RWPE2 (cell line): Measurements from ENCODE around the gene HTR1B.

Experiments used
- ATAC-seq: fragments of 200-7000 bp; cut with Tn5 transposase; 3 replicates; pipeline ENCODE4 v1.9.1; 2021; ENCODE audit warnings: low read depth
- DNase-seq: peaks from one replicate; pipeline ENCODE4 v3.0.0-alpha.2; 2020; ENCODE audit warnings: low spot score
- H3K27ac ChIP-seq: fragments of 450-650 bp; 2 replicates; pipeline ENCODE4 v1.5.1; 2017; ENCODE audit warnings: mild to moderate bottlenecking; ENCODE audit not compliant: poor library complexity, severe bottlenecking
- H3K27me3 ChIP-seq: fragments of 250-450 bp; sonication (Bioruptor Pico); 2 replicates; pipeline ENCODE4 v1.5.1; 2021; ENCODE audit warnings: mild to moderate bottlenecking, moderate library complexity; ENCODE audit not compliant: insufficient read depth, poor library complexity, severe bottlenecking
- H3K36me3 ChIP-seq: fragments of 250-450 bp; sonication (Bioruptor Pico); 2 replicates; pipeline ENCODE4 v1.5.1; 2020; ENCODE audit warnings: low read depth, mild to moderate bottlenecking, moderate library complexity
- H3K4me1 ChIP-seq: fragments of 250-450 bp; sonication (Bioruptor Pico); 2 replicates; pipeline ENCODE4 v1.5.1; 2021; ENCODE audit warnings: mild to moderate bottlenecking, moderate library complexity; ENCODE audit not compliant: insufficient read depth, poor library complexity, severe bottlenecking
- H3K4me3 ChIP-seq: fragments of 250-450 bp; sonication (Bioruptor Pico); 2 replicates; pipeline ENCODE4 v1.5.1; 2021; ENCODE audit warnings: mild to moderate bottlenecking, moderate library complexity; ENCODE audit not compliant: severe bottlenecking
- H3K9me3 ChIP-seq: fragments of 250-450 bp; sonication (Bioruptor Pico); 2 replicates; pipeline ENCODE4 v1.5.1; 2021; ENCODE audit warnings: mild to moderate bottlenecking, moderate library complexity; ENCODE audit not compliant: severe bottlenecking
- TF ChIP-seq, protein P1 (sequence below): fragments of 450-650 bp; IDR thresholded peaks from one replicate; pipeline ENCODE4 v1.5.1; 2017; ENCODE audit warnings: mild to moderate bottlenecking, moderate library complexity; ENCODE audit not compliant: poor library complexity, severe bottlenecking

Gene HTR1B

DNA sequence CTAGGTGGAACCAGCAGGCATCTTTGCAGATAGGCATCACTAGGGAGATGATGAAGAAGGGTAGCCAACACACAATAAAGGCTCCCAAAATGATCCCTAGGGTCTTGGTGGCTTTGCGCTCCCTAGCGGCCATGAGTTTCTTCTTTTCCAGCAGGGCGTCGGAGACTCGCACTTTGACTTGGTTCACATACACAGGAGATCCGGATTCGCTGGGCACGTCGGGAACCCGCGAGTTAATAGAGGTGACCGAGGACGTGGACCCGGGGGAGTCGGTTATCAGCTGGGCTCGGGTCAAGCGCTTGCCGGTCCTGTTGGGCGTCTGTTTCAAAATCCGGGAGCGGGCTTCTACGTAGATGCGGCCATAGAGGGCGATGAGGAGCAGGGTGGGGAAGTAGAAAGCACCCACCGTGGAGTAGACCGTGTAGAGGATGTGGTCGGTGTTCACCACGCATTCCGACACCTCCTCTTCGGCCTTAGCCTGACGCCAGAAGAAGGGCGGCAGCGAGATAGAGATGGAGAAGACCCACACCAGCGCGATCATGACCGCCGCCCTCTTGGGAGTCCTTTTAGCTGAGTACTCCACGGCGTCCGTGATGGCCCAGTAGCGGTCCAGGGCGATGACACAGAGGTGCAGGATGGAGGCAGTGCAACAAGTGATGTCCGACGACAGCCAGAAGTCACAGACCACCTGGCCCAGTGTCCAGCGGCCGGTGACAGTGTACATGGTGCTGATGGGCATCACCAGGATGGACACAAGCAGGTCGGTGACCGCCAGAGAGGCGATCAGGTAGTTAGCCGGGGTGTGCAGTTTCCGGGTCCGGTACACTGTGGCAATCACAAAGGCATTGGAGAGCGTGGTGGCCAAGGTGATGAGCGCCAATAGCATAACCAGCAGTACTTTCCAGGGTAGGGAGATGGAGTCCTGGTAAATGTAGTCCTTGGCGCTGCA is 658 bp downstream of the HTR1B start:
- DNase-seq (peak; percentile 65), ATAC-seq (peak; percentile 29)
- TF ChIP-seq, protein P1, sequence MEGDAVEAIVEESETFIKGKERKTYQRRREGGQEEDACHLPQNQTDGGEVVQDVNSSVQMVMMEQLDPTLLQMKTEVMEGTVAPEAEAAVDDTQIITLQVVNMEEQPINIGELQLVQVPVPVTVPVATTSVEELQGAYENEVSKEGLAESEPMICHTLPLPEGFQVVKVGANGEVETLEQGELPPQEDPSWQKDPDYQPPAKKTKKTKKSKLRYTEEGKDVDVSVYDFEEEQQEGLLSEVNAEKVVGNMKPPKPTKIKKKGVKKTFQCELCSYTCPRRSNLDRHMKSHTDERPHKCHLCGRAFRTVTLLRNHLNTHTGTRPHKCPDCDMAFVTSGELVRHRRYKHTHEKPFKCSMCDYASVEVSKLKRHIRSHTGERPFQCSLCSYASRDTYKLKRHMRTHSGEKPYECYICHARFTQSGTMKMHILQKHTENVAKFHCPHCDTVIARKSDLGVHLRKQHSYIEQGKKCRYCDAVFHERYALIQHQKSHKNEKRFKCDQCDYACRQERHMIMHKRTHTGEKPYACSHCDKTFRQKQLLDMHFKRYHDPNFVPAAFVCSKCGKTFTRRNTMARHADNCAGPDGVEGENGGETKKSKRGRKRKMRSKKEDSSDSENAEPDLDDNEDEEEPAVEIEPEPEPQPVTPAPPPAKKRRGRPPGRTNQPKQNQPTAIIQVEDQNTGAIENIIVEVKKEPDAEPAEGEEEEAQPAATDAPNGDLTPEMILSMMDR, result peak; percentile 85
- H3K36me3 ChIP-seq, result no peaks in the 10 kb centered on the region
- no peaks in the 10 kb centered on the region for H3K27me3 ChIP-seq
- no peaks in the 10 kb centered on the region for H3K9me3 ChIP-seq
- peak overlapping the region; percentile 51 for H3K4me3 ChIP-seq
- H3K4me1 ChIP-seq, result peaks cover 15% of the 10 kb centered on the region
- H3K27ac ChIP-seq, result peak overlapping the region; percentile 58

DNA sequence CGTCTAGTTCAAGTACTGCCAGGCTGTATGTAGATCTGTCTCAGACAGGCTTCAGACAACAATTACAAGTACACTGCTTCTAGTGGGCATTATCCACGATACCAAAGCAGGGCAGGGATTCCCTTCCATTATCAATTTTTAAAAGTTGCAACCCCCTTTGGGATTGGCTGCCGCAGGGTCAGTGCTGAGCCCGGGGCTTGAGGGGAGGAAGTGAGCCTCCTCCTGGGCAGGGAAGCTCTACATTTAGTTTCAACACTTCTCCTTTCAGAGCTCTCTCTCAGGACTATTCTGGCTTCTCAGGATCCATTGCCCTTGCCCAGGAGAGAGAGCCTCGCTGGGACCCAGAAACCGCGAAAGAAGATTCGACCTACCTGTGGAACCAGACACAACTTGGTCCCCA is 1.5 kb downstream of the HTR1B start:
- H3K4me3 ChIP-seq, result peak overlapping the region; percentile 51
- ATAC-seq (no peak), DNase-seq (no peak)
- H3K4me1 ChIP-seq, result peaks cover 24% of the 10 kb centered on the region
- TF ChIP-seq, protein P1, result no peak
- no peaks in the 10 kb centered on the region for H3K9me3 ChIP-seq
- H3K27ac ChIP-seq, result peak overlapping the region; percentile 58
- H3K36me3 ChIP-seq, result no peaks in the 10 kb centered on the region
- H3K27me3 ChIP-seq, result no peaks in the 10 kb centered on the region

DNA sequence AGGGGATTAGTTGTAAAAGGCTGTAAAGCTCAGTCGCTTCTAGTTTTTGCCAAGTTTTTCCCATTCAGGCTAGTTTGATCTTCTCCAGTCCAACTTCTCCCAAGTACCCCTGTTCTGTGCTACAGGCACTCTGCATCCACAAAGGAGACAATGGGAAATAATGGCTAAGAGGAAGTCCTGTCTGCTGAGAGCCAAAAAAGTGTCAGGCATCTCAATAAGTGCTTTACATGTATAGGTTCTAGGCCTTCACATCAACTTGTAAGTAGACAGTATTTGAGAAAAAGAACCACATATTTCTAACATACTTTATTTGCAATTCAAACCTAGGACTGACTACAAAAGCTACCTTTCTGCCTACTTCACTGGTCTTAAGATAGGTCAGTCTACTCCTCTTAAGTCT is 4.9 kb downstream of the HTR1B start:
- ATAC-seq (no peak), DNase-seq (no peak)
- no peak overlapping the region for H3K4me3 ChIP-seq
- no peaks in the 10 kb centered on the region for H3K36me3 ChIP-seq
- H3K27me3 ChIP-seq, result no peaks in the 10 kb centered on the region
- H3K9me3 ChIP-seq, result no peaks in the 10 kb centered on the region
- TF ChIP-seq, protein P1, result no peak
- peak overlapping the region; percentile 90 for H3K27ac ChIP-seq
- H3K4me1 ChIP-seq, result peaks cover 47% of the 10 kb centered on the region

DNA sequence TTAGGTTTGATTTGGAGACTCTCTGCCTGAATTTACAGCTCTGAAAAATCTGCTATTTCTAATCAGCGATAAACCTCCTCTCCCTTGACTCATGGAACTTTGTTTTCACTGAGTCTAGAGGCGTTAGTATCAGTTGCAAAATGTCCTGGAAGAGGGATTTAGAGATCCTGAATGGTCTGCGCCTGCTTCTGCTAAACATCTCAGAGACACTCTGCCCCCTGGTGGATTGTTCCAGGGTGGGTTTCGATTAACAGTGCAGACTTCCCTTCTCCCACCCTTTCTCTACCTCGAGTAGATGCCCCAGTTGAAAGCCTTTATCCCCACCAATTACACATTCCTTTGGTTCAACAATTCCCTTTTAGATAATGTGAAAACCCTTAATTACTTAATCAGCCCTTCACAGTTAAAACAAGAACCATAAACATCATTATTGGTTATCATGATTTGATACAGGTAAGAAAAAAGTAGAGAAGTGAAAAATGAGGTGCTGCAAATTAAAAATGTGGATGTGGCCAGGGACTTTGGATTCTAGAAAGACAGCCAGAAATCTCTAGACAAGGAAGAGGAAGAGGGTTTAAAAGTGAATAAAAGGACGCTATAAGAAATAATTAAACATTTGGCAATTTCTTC is 5.5 kb downstream of the HTR1B start:
- Histone ChIP-seq H3K36me3 (no peaks in the 10 kb centered on the region), H3K27ac (peak overlapping the region; percentile 90), H3K9me3 (no peaks in the 10 kb centered on the region), H3K4me1 (peaks cover 47% of the 10 kb centered on the region), H3K4me3 (no peak overlapping the region), H3K27me3 (no peaks in the 10 kb centered on the region)
- peak; percentile 76 for DNase-seq
- ATAC-seq, result peak; percentile 62
- TF ChIP-seq, protein P1, result peak; percentile 83
